K562 (cell line): Measurements from ENCODE around the gene SLC29A4. TPM values are rescaled to one million over a fixed set of nuclear protein-coding genes. Genes with fewer than 3 reads are reported as not detected.

Experiments
- ATAC-seq: fragments of 200-7000 bp; cut with Tn5 transposase; 3 replicates; pipeline ENCODE4 v1.9.1; 2020; ENCODE audit warnings: moderate library complexity
- BruUV-seq: library from RNA; stranded (reverse); fragments of 400-500 nt; replicated peaks from 2 replicates; lab custom pipeline; 2021; lab: Mats Ljungman, UMichigan
- CTCF ChIA-PET: fragments of 300-600 bp; formaldehyde crosslinking; extraction: SDS; loops from one replicate; lab custom pipeline; 2021; ENCODE audit warnings: low intra/inter-chr PET ratio; lab: Yijun Ruan, JAX
- POLR2A ChIA-PET: fragments of 300-600, 350-650 bp; sonication (Branson Sonifier 250); formaldehyde crosslinking; extraction: SDS; loops from one replicate; lab custom pipeline; 2021; ENCODE audit warnings: antibody characterized with exemption, inconsistent platforms; lab: Yijun Ruan, JAX
- DNase-seq, 4 experiments: peaks; one replicate each; pipeline versions ENCODE4 v3.0.0 to v3.0.0-alpha.2; 2011 to 2018; ENCODE audit warnings: low spot score in 3 of 4, mixed read lengths in 3 of 4; ENCODE audit errors: extremely low read depth in 1 of 4
- FAIRE-seq: peaks from 2 replicates; lab custom pipeline; 2011; peaks lifted over from hg19 to GRCh38; lab: Jason Lieb, UNC
- H2AFZ ChIP-seq: 2 replicates; pipeline ENCODE4 v1.6.0; 2011; ENCODE audit warnings: low read depth, low read length, control low read depth, inconsistent platforms
- H3K27ac ChIP-seq: fragments of 200-600 bp; 3 replicates; pipeline ENCODE4 v1.8.0; 2011; ENCODE audit warnings: low read depth, mild to moderate bottlenecking, control low read depth, inconsistent platforms, low read length, moderate library complexity, mixed read lengths; ENCODE audit errors: extremely low read depth
- H3K27me3 ChIP-seq, 2 experiments: fragments of 300-600 bp in 1 of 2; 2 replicates in 1 of 2; 3 replicates in 1 of 2; pipeline versions ENCODE4 v1.6.0 to v1.8.0; 2011; ENCODE audit warnings: inconsistent platforms in 2 of 2, low read length in 2 of 2, mild to moderate bottlenecking in 1 of 2, mixed read lengths in 1 of 2, moderate library complexity in 1 of 2; ENCODE audit not compliant: control insufficient read depth in 2 of 2, insufficient read depth in 2 of 2
- H3K36me3 ChIP-seq: fragments of 300-600 bp; 3 replicates; pipeline ENCODE4 v1.8.0; 2011; ENCODE audit warnings: mild to moderate bottlenecking, low read length, inconsistent platforms; ENCODE audit not compliant: control insufficient read depth, insufficient read depth
- H3K4me1 ChIP-seq, 2 experiments: fragments of 200-600 bp in 1 of 2; replicated peaks in 1 of 2; 2 replicates in 1 of 2; 3 replicates in 1 of 2; pipeline versions ENCODE4 v1.5.1 to v1.8.0; 2011; ENCODE audit warnings: inconsistent platforms in 2 of 2, low read length in 2 of 2, mild to moderate bottlenecking in 1 of 2, mixed read lengths in 1 of 2, moderate library complexity in 1 of 2; ENCODE audit not compliant: control insufficient read depth in 2 of 2, insufficient read depth in 2 of 2
- H3K4me2 ChIP-seq: 2 replicates; pipeline ENCODE4 v1.6.1; 2011; ENCODE audit warnings: low read length, control low read depth, inconsistent platforms, mixed read lengths; ENCODE audit not compliant: insufficient read depth
- H3K4me3 ChIP-seq: fragments of 200-600 bp; sonication (generic), shearing (Covaris generic); 2 replicates; pipeline ENCODE4 v1.5.1; 2016; ENCODE audit warnings: control low read depth, inconsistent platforms
- H3K79me2 ChIP-seq: fragments of 200-600 bp; 3 replicates; pipeline ENCODE4 v1.8.0; 2011; ENCODE audit warnings: low read length, inconsistent platforms; ENCODE audit not compliant: control insufficient read depth, insufficient read depth
- H3K9ac ChIP-seq, 2 experiments: 2 replicates each; pipeline versions ENCODE4 v1.6.0 to v1.6.1; 2011; ENCODE audit warnings: low read depth in 2 of 2, low read length in 2 of 2, control low read depth in 1 of 2, inconsistent platforms in 1 of 2, mild to moderate bottlenecking in 1 of 2, mixed read lengths in 1 of 2; ENCODE audit not compliant: insufficient read depth in 1 of 2
- H3K9me1 ChIP-seq: one replicate; pipeline ENCODE4 v1.6.0; 2011; ENCODE audit warnings: inconsistent platforms, mild to moderate bottlenecking, low read length, moderate library complexity; ENCODE audit not compliant: control insufficient read depth, insufficient read depth
- H3K9me3 ChIP-seq: replicated peaks from 2 replicates; pipeline ENCODE4 v1.5.1; 2011; ENCODE audit warnings: low read depth, low read length, inconsistent platforms; ENCODE audit not compliant: control insufficient read depth, insufficient read depth
- H4K20me1 ChIP-seq: replicated peaks from 2 replicates; pipeline ENCODE4 v1.6.1; 2011; ENCODE audit warnings: low read length, inconsistent platforms, mixed read lengths; ENCODE audit not compliant: control insufficient read depth, insufficient read depth
- CCNT2 ChIP-seq: IDR thresholded peaks from 2 replicates; pipeline ENCODE4 v1.6.1; 2011; ENCODE audit warnings: borderline replicate concordance, low read depth, mild to moderate bottlenecking, moderate library complexity, mixed read lengths, low read length; ENCODE audit not compliant: insufficient read length; ENCODE audit errors: extremely low read depth
- ELK3 ChIP-seq: fragments of 450-650 bp; formaldehyde crosslinking; IDR thresholded peaks from 2 replicates; pipeline ENCODE4 v1.4.0; 2020; ENCODE audit warnings: mild to moderate bottlenecking
- FOXJ2 ChIP-seq: fragments of 200-800 bp; sonication (Bioruptor generic); IDR thresholded peaks from 2 replicates; pipeline ENCODE4 v1.6.1; 2016; ENCODE audit warnings: missing genetic modification characterization, missing compliant biosample characterization
- IRF2 ChIP-seq: sonication (generic); formaldehyde crosslinking; IDR thresholded peaks from 2 replicates; pipeline ENCODE4 v1.8.1; 2022; ENCODE audit warnings: mild to moderate bottlenecking, missing genetic modification reagents
- MED1 ChIP-seq: sonication (generic); formaldehyde crosslinking; IDR thresholded peaks from 2 replicates; pipeline ENCODE4 v1.8.1; 2023; ENCODE audit warnings: missing genetic modification reagents, borderline replicate concordance
- MNT ChIP-seq, 2 experiments: fragments of 450-650 bp; conservative IDR thresholded peaks; 2 replicates each; pipeline ENCODE4 v1.6.1; 2017; ENCODE audit warnings: mild to moderate bottlenecking in 2 of 2, moderate library complexity in 2 of 2
- POLR2A ChIP-seq: fragments of 450-650 bp; conservative IDR thresholded peaks from 2 replicates; pipeline ENCODE4 v1.6.1; 2016
- SAP30 ChIP-seq: fragments of 200-600 bp; sonication (generic); IDR thresholded peaks from 2 replicates; pipeline ENCODE4 v1.6.1; 2012; ENCODE audit warnings: borderline replicate concordance, low read depth, mild to moderate bottlenecking, moderate library complexity, low read length, control low read depth, inconsistent platforms; ENCODE audit not compliant: insufficient read depth, poor library complexity, severe bottlenecking
- TARDBP ChIP-seq: fragments of 450-650 bp; IDR thresholded peaks from 2 replicates; pipeline ENCODE4 v1.6.1; 2016
- TEAD4 ChIP-seq, 2 experiments: sonication (generic) in 1 of 2; formaldehyde crosslinking in 1 of 2; IDR thresholded peaks; 2 replicates each; pipeline versions ENCODE4 v1.6.1 to v1.8.0; 2012 to 2022; ENCODE audit warnings: borderline replicate concordance in 1 of 2, inconsistent platforms in 1 of 2, low read length in 1 of 2, mild to moderate bottlenecking in 1 of 2, missing genetic modification reagents in 1 of 2
- TOE1 ChIP-seq, 2 experiments: fragments of 450-650 bp in 1 of 2; sonication (generic) in 1 of 2; formaldehyde crosslinking in 1 of 2; IDR thresholded peaks; 2 replicates each; pipeline versions ENCODE4 v1.7.1 to v1.8.0; 2016 to 2022; ENCODE audit warnings: borderline replicate concordance in 2 of 2, mild to moderate bottlenecking in 2 of 2, antibody characterized with exemption in 1 of 2, inconsistent platforms in 1 of 2, low read depth in 1 of 2, missing genetic modification reagents in 1 of 2, moderate library complexity in 1 of 2
- ZBED1 ChIP-seq: IDR thresholded peaks from 2 replicates; pipeline ENCODE4 v1.6.1; 2014
- ZFP91 ChIP-seq: sonication (generic); formaldehyde crosslinking; IDR thresholded peaks from 2 replicates; pipeline ENCODE4 v1.8.0; 2022; ENCODE audit warnings: mild to moderate bottlenecking, missing genetic modification reagents
- ZNF143 ChIP-seq: sonication (generic); formaldehyde crosslinking; IDR thresholded peaks from 2 replicates; pipeline ENCODE4 v1.9.0; 2022; ENCODE audit warnings: mild to moderate bottlenecking, missing genetic modification reagents
- WGBS: fragments of 100-300 bp; shearing (Covaris generic); methylation state at CpG from one replicate; pipeline ENCODE4 v1.1.6; 2016; ENCODE audit warnings: low coverage, mixed read lengths; ENCODE audit not compliant: insufficient coverage; ENCODE audit errors: missing lambda C conversion rate; 5-methylcytosine and 5-hydroxymethylcytosine counted together
- in situ Hi-C: fragments of 300-500 bp; cut with MboI; formaldehyde crosslinking; loops from 4 replicates; pipeline ENCODE4 v1.15.0; 2018; ENCODE audit warnings: inconsistent platforms, mixed read lengths
- intact Hi-C: fragments of 100-400 bp; cut with micrococcal nuclease; formaldehyde crosslinking; loops from 2 replicates; pipeline ENCODE4 v1.14.2; 2022
- polyA plus RNA-seq, 8 experiments: library from polyadenylated mRNA; depleted of rRNA in 4 of 8; stranded (reverse) in 5 of 8; unstranded in 3 of 8; fragments of >200 nt; fragmentation: Nextera tagmentation in 2 of 8; fragmentation: Illumina TruSeq in 1 of 8; extraction: Ambion mirVana in 2 of 8; extraction: Trizol in 1 of 8; gene quantifications; 2 replicates each; pipeline versions ENCODE4 v1.2.1 to v1.2.3, GENCODE V29; 2011 to 2014; ENCODE audit warnings: inconsistent platforms in 1 of 8, missing spikeins in 1 of 8
- total RNA-seq, 7 experiments: library from RNA; depleted of rRNA in 6 of 7; stranded (reverse); fragments of >200 nt in 6 of 7; fragmentation: Illumina TruSeq in 2 of 7; extraction: Trizol in 2 of 7; gene quantifications; 2 replicates each; pipeline versions ENCODE4 v1.2.1 to v1.2.3, GENCODE V29; 2011 to 2021; ENCODE audit warnings: low replicate concordance in 1 of 7

The SLC29A4 gene
- total and polyA plus RNA-seq, 9 of the 15 experiments (the other 6 are each of a cell fraction or from before 2014, with no cell fraction given) = 0.01 to 1.2 (median 0.37) TPM

GRCh38 chr7:5310822-5311405 is 28.2 kb downstream of the SLC29A4 start:
- DNase-seq = no peak
- Histone ChIP-seq H3K4me1 (no peaks in the 10 kb centered on the region), H3K79me2 (no peaks in the 10 kb centered on the region), H3K27me3 (no peaks in the 10 kb centered on the region), H3K9ac (no peak overlapping the region), H2AFZ (no peak overlapping the region), H3K9me1 (no peaks in the 10 kb centered on the region), H3K4me3 (no peak overlapping the region), H4K20me1 (no peaks in the 10 kb centered on the region), H3K4me2 (no peak overlapping the region), H3K27ac (no peak overlapping the region), H3K36me3 (peaks cover 11% of the 10 kb centered on the region; the same call in 2 of the 3 replicates), H3K9me3 (no peaks in the 10 kb centered on the region)
- in situ Hi-C loops (no loop called here), intact Hi-C loops (no loop called here)
- ChIA-PET POLR2A (no interaction called here), CTCF (no interaction called here)
- 90% methylated on average over 16 of the region's 16 CpGs for WGBS
- no peak for FAIRE-seq
- BruUV-seq = no TSS peak
- ATAC-seq = no peak
- TF ChIP-seq ZBED1 (no peak), POLR2A (no peak), MNT (conservative IDR thresholded peaks at IDR 0.05) (no peak), CCNT2 (no peak), TEAD4 (IDR thresholded peaks at IDR 0.05; ENCODE audit: low read length) (no peak), TEAD4 (CRISPR knock-in tag; IDR thresholded peaks at IDR 0.05; ENCODE audit: borderline replicate concordance) (no peak), SAP30 (no peak), IRF2 (CRISPR knock-in tag) (peak; percentile 76; the same call in 1 of the 2 replicates), TOE1 (IDR thresholded peaks at IDR 0.05; ENCODE audit: borderline replicate concordance) (no peak), TOE1 (CRISPR knock-in tag; IDR thresholded peaks at IDR 0.05; ENCODE audit: borderline replicate concordance, low read depth) (no peak), FOXJ2 (tag) (no peak), TARDBP (no peak), ZNF143 (CRISPR knock-in tag) (0 out of 2 replicates have a peak, but pooled peaks have one; percentile 23), MED1 (no peak), ZFP91 (CRISPR knock-in tag) (no peak), ELK3 (no peak)
